HEK293 (cell line): ENCODE data around the gene GTPBP3.
A peak's percentile ranks its signal among the peaks of the same experiment; 100 is the strongest.

Experiments used
- BCL11A ChIP-seq: fragments of 450-650 bp; formaldehyde crosslinking; IDR thresholded peaks from 2 replicates; pipeline ENCODE4 v1.5.1; 2016; ENCODE audit warnings: low read depth, missing biosample characterization, missing genetic modification characterization
- FEZF1 ChIP-seq: fragments of 450-650 bp; formaldehyde crosslinking; IDR thresholded peaks from 2 replicates; pipeline ENCODE4 v1.5.1; 2016; ENCODE audit warnings: missing biosample characterization, missing genetic modification characterization
- KLF1 ChIP-seq: fragments of 450-650 bp; formaldehyde crosslinking; IDR thresholded peaks from 2 replicates; pipeline ENCODE4 v1.5.1; 2016; ENCODE audit warnings: missing biosample characterization, missing genetic modification characterization
- KLF16 ChIP-seq: fragments of 450-650 bp; formaldehyde crosslinking; IDR thresholded peaks from 2 replicates; pipeline ENCODE4 v1.5.1; 2017; ENCODE audit warnings: missing biosample characterization, missing genetic modification characterization
- KLF17 ChIP-seq: fragments of 450-650 bp; formaldehyde crosslinking; IDR thresholded peaks from 2 replicates; pipeline ENCODE4 v1.5.1; 2016; ENCODE audit warnings: missing biosample characterization, missing genetic modification characterization
- KLF8 ChIP-seq: fragments of 450-650 bp; formaldehyde crosslinking; IDR thresholded peaks from 2 replicates; pipeline ENCODE4 v1.5.1; 2016; ENCODE audit warnings: missing biosample characterization, missing genetic modification characterization
- SCRT1 ChIP-seq: fragments of 450-650 bp; formaldehyde crosslinking; IDR thresholded peaks from 2 replicates; pipeline ENCODE4 v1.5.1; 2016; ENCODE audit warnings: missing biosample characterization, missing genetic modification characterization, borderline replicate concordance
- SCRT2 ChIP-seq: fragments of 450-650 bp; formaldehyde crosslinking; IDR thresholded peaks from 2 replicates; pipeline ENCODE4 v1.5.1; 2016; ENCODE audit warnings: missing biosample characterization, missing genetic modification characterization
- SETDB1 ChIP-seq: IDR thresholded peaks from one replicate; pipeline ENCODE4 v1.6.1; 2017; ENCODE audit warnings: mild to moderate bottlenecking, low read length, moderate library complexity, mixed read lengths; ENCODE audit not compliant: insufficient read length
- SP2 ChIP-seq: fragments of 450-650 bp; formaldehyde crosslinking; IDR thresholded peaks from 2 replicates; pipeline ENCODE4 v1.5.1; 2016; ENCODE audit warnings: missing biosample characterization, missing genetic modification characterization
- TRIM28 ChIP-seq: IDR thresholded peaks from 2 replicates; pipeline ENCODE4 v1.6.1; 2011; ENCODE audit warnings: low read length, control low read depth, borderline replicate concordance
- TSHZ1 ChIP-seq: fragments of 450-650 bp; formaldehyde crosslinking; IDR thresholded peaks from 2 replicates; pipeline ENCODE4 v1.5.1; 2016; ENCODE audit warnings: missing biosample characterization, missing genetic modification characterization, borderline replicate concordance
- ZNF132 ChIP-seq: fragments of 450-650 bp; formaldehyde crosslinking; IDR thresholded peaks from 2 replicates; pipeline ENCODE4 v1.5.1; 2017; ENCODE audit warnings: missing biosample characterization, missing genetic modification characterization, borderline replicate concordance
- ZNF140 ChIP-seq: fragments of 450-650 bp; formaldehyde crosslinking; IDR thresholded peaks from 2 replicates; pipeline ENCODE4 v1.5.1; 2016; ENCODE audit warnings: missing biosample characterization, missing genetic modification characterization
- ZNF146 ChIP-seq: fragments of 450-650 bp; formaldehyde crosslinking; IDR thresholded peaks from 2 replicates; pipeline ENCODE4 v1.5.1; 2016; ENCODE audit warnings: missing biosample characterization, missing genetic modification characterization
- ZNF155 ChIP-seq: fragments of 450-650 bp; formaldehyde crosslinking; IDR thresholded peaks from 2 replicates; pipeline ENCODE4 v1.5.1; 2016; ENCODE audit warnings: missing biosample characterization, missing genetic modification characterization
- ZNF837 ChIP-seq: fragments of 450-650 bp; formaldehyde crosslinking; IDR thresholded peaks from 2 replicates; pipeline ENCODE4 v1.5.1; 2016; ENCODE audit warnings: missing biosample characterization, missing genetic modification characterization
- TF ChIP-seq, protein P1 (sequence below): fragments of 450-650 bp; formaldehyde crosslinking; IDR thresholded peaks from 2 replicates; pipeline ENCODE4 v1.5.1; 2016; ENCODE audit warnings: missing biosample characterization, missing genetic modification characterization
- TF ChIP-seq, protein P2 (sequence below): fragments of 450-650 bp; formaldehyde crosslinking; IDR thresholded peaks from 2 replicates; pipeline ENCODE4 v1.5.1; 2016; ENCODE audit warnings: missing biosample characterization, missing genetic modification characterization
- TF ChIP-seq, protein P3 (sequence below): fragments of 450-650 bp; formaldehyde crosslinking; IDR thresholded peaks from 2 replicates; pipeline ENCODE4 v1.5.1; 2017; ENCODE audit warnings: missing biosample characterization, missing genetic modification characterization
- TF ChIP-seq, protein P4 (sequence below): fragments of 450-650 bp; formaldehyde crosslinking; IDR thresholded peaks from 2 replicates; pipeline ENCODE4 v1.5.1; 2016; ENCODE audit warnings: missing biosample characterization, missing genetic modification characterization
- TF ChIP-seq, protein P5 (sequence below): fragments of 450-650 bp; formaldehyde crosslinking; IDR thresholded peaks from 2 replicates; pipeline ENCODE4 v1.5.1; 2016; ENCODE audit warnings: missing biosample characterization, missing genetic modification characterization

The GTPBP3 gene

GRCh38 chr19:17305517-17306284 is 31.7 kb upstream of the GTPBP3 start, which contains the start of gene MRPL34 (continued):
- no peak for TF ChIP-seq ZNF837 (tag by site-specific recombination)
- TF ChIP-seq KLF17 (tag by site-specific recombination) = 0 out of 2 replicates have a peak, but pooled peaks have one; percentile 25
- TF ChIP-seq KLF16 (tag by site-specific recombination) = no peak
- no peak for TF ChIP-seq SETDB1
- TF ChIP-seq ZNF132 = no peak
- TF ChIP-seq, protein P1, sequence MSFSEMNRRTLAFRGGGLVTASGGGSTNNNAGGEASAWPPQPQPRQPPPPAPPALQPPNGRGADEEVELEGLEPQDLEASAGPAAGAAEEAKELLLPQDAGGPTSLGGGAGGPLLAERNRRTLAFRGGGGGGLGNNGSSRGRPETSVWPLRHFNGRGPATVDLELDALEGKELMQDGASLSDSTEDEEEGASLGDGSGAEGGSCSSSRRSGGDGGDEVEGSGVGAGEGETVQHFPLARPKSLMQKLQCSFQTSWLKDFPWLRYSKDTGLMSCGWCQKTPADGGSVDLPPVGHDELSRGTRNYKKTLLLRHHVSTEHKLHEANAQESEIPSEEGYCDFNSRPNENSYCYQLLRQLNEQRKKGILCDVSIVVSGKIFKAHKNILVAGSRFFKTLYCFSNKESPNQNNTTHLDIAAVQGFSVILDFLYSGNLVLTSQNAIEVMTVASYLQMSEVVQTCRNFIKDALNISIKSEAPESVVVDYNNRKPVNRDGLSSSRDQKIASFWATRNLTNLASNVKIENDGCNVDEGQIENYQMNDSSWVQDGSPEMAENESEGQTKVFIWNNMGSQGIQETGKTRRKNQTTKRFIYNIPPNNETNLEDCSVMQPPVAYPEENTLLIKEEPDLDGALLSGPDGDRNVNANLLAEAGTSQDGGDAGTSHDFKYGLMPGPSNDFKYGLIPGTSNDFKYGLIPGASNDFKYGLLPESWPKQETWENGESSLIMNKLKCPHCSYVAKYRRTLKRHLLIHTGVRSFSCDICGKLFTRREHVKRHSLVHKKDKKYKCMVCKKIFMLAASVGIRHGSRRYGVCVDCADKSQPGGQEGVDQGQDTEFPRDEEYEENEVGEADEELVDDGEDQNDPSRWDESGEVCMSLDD (tag by site-specific recombination) = no peak
- TF ChIP-seq SP2 (tag by site-specific recombination) = peak; percentile 86
- TF ChIP-seq SCRT1 = peak; percentile 96
- TF ChIP-seq, protein P2, sequence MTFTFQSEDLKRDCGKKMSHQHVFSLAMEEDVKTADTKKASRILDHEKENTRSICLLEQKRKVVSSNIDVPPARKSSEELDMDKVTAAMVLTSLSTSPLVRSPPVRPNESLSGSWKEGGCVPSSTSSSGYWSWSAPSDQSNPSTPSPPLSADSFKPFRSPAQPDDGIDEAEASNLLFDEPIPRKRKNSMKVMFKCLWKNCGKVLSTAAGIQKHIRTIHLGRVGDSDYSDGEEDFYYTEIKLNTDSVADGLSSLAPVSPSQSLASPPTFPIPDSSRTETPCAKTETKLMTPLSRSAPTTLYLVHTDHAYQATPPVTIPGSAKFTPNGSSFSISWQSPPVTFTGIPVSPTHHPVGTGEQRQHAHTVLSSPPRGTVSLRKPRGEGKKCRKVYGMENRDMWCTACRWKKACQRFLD (tag by site-specific recombination) = no peak; the same call in 1 of the 2 replicates
- 0 out of 2 replicates have a peak, but pooled peaks have one; percentile 54 for TF ChIP-seq KLF1 (tag by site-specific recombination)
- peak; percentile 43; the same call in 1 of the 2 replicates for TF ChIP-seq KLF8 (tag by site-specific recombination)
- TF ChIP-seq, protein P3, sequence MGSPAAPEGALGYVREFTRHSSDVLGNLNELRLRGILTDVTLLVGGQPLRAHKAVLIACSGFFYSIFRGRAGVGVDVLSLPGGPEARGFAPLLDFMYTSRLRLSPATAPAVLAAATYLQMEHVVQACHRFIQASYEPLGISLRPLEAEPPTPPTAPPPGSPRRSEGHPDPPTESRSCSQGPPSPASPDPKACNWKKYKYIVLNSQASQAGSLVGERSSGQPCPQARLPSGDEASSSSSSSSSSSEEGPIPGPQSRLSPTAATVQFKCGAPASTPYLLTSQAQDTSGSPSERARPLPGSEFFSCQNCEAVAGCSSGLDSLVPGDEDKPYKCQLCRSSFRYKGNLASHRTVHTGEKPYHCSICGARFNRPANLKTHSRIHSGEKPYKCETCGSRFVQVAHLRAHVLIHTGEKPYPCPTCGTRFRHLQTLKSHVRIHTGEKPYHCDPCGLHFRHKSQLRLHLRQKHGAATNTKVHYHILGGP (tag by site-specific recombination) = no peak
- TF ChIP-seq TRIM28 = no peak
- no peak for TF ChIP-seq ZNF155 (tag by site-specific recombination)
- TF ChIP-seq, protein P4, sequence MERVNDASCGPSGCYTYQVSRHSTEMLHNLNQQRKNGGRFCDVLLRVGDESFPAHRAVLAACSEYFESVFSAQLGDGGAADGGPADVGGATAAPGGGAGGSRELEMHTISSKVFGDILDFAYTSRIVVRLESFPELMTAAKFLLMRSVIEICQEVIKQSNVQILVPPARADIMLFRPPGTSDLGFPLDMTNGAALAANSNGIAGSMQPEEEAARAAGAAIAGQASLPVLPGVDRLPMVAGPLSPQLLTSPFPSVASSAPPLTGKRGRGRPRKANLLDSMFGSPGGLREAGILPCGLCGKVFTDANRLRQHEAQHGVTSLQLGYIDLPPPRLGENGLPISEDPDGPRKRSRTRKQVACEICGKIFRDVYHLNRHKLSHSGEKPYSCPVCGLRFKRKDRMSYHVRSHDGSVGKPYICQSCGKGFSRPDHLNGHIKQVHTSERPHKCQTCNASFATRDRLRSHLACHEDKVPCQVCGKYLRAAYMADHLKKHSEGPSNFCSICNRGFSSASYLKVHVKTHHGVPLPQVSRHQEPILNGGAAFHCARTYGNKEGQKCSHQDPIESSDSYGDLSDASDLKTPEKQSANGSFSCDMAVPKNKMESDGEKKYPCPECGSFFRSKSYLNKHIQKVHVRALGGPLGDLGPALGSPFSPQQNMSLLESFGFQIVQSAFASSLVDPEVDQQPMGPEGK = no peak; the same call in 1 of the 2 replicates
- TF ChIP-seq SCRT2 (tag by site-specific recombination) = peak; percentile 100
- TF ChIP-seq, protein P5, sequence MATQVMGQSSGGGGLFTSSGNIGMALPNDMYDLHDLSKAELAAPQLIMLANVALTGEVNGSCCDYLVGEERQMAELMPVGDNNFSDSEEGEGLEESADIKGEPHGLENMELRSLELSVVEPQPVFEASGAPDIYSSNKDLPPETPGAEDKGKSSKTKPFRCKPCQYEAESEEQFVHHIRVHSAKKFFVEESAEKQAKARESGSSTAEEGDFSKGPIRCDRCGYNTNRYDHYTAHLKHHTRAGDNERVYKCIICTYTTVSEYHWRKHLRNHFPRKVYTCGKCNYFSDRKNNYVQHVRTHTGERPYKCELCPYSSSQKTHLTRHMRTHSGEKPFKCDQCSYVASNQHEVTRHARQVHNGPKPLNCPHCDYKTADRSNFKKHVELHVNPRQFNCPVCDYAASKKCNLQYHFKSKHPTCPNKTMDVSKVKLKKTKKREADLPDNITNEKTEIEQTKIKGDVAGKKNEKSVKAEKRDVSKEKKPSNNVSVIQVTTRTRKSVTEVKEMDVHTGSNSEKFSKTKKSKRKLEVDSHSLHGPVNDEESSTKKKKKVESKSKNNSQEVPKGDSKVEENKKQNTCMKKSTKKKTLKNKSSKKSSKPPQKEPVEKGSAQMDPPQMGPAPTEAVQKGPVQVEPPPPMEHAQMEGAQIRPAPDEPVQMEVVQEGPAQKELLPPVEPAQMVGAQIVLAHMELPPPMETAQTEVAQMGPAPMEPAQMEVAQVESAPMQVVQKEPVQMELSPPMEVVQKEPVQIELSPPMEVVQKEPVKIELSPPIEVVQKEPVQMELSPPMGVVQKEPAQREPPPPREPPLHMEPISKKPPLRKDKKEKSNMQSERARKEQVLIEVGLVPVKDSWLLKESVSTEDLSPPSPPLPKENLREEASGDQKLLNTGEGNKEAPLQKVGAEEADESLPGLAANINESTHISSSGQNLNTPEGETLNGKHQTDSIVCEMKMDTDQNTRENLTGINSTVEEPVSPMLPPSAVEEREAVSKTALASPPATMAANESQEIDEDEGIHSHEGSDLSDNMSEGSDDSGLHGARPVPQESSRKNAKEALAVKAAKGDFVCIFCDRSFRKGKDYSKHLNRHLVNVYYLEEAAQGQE (tag by site-specific recombination) = no peak
- TF ChIP-seq ZNF146 (tag by site-specific recombination) = no peak
- TF ChIP-seq FEZF1 (tag by site-specific recombination) = peak; percentile 87
- no peak for TF ChIP-seq ZNF140 (tag by site-specific recombination)
- TF ChIP-seq BCL11A (tag by site-specific recombination) = 0 out of 2 replicates have a peak, but pooled peaks have one; percentile 65
- TF ChIP-seq TSHZ1 = no peak
